Erythroblast (primary cell): ENCODE measurements around the gene UBR1.

Source experiments
- GATA1 ChIP-seq: IDR thresholded peaks from 2 replicates; pipeline ENCODE4 v1.6.1; 2011; ENCODE audit warnings: low read depth, mild to moderate bottlenecking, control low read depth, low read length, moderate library complexity
- POLR2A ChIP-seq: IDR thresholded peaks from 2 replicates; pipeline ENCODE4 v1.6.1; 2011; ENCODE audit warnings: mild to moderate bottlenecking, low read length

- no peak for TF ChIP-seq POLR2A
- no peak for TF ChIP-seq GATA1
Measured at GRCh38 chr15:43025150-43025549, 80.7 kb downstream of the UBR1 start.
